BJ (cell line): Measurements from ENCODE around the gene MUSK. TPM values are rescaled to one million over a fixed set of nuclear protein-coding genes. Genes with fewer than 3 reads are reported as not detected.

Source experiments
- CTCF ChIA-PET: fragments of 350-600 bp; formaldehyde crosslinking; extraction: SDS; loops from one replicate; lab custom pipeline; 2021; ENCODE audit warnings: antibody characterized with exemption, inconsistent platforms; lab: Yijun Ruan, JAX
- POLR2A ChIA-PET: fragments of 300-600 bp; sonication (Branson Sonifier 250); formaldehyde crosslinking; extraction: SDS; loops from one replicate; lab custom pipeline; 2021; ENCODE audit warnings: antibody characterized with exemption; lab: Charles Lee
- DNase-seq: peaks from one replicate; pipeline ENCODE4 v3.0.0-alpha.2; 2011; ENCODE audit warnings: low read depth
- H3K27me3 ChIP-seq: 2 replicates; pipeline ENCODE4 v1.6.0; 2011; ENCODE audit warnings: low read length; ENCODE audit not compliant: control insufficient read depth, insufficient read depth
- H3K36me3 ChIP-seq: 2 replicates; pipeline ENCODE4 v1.5.1; 2011; ENCODE audit warnings: low read length; ENCODE audit not compliant: control insufficient read depth, insufficient read depth
- H3K4me3 ChIP-seq: 2 replicates; pipeline ENCODE4 v1.5.1; 2011; ENCODE audit warnings: low read depth, mild to moderate bottlenecking, control low read depth, low read length
- CTCF ChIP-seq: IDR thresholded peaks from 2 replicates; pipeline ENCODE4 v1.5.1; 2011; ENCODE audit warnings: low read depth, mild to moderate bottlenecking, control low read depth, inconsistent platforms, low read length, moderate library complexity; ENCODE audit not compliant: insufficient read depth
- polyA plus RNA-seq: library from polyadenylated mRNA; depleted of rRNA; stranded (reverse); fragments of >200 nt; gene quantifications from 2 replicates; pipeline ENCODE4 v1.2.3, GENCODE V29; 2011; rRNA removed
- small RNA-seq: library from RNA; depleted of rRNA; stranded (forward); fragments of <200 nt; gene quantifications from one replicate; pipeline ENCODE3, GENCODE V24; 2012; ENCODE audit warnings: low replicate concordance, low read depth; ENCODE audit not compliant: insufficient read length

The MUSK gene
- polyA plus RNA-seq, 1 experiment: 0.04 TPM

DNA sequence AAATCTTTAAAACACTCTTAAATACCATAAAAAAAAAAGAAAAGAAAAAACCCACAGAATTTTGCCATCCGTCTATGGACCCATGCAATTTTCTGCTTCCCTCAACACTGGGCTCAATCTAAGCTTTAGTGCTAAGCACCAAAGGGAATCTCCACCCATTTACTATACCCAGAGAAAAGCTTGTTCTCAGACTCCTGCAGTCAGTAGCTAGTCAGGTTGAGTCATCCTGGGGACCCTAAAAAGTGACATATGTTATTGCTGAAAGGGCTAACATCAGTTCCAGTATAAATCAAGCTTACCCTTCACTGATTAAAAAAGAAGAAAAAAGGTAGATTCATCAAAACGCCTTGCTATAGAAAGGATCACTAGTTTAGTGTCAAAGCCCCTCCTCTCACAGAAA is 177.6 kb downstream of the MUSK start:
- Histone ChIP-seq H3K36me3 (no peaks in the 10 kb centered on the region), H3K4me3 (no peak overlapping the region), H3K27me3 (no peaks in the 10 kb centered on the region)
- no peak for TF ChIP-seq CTCF
- ChIA-PET CTCF (no interaction called here), POLR2A (no interaction called here)
- no peak for DNase-seq

DNA sequence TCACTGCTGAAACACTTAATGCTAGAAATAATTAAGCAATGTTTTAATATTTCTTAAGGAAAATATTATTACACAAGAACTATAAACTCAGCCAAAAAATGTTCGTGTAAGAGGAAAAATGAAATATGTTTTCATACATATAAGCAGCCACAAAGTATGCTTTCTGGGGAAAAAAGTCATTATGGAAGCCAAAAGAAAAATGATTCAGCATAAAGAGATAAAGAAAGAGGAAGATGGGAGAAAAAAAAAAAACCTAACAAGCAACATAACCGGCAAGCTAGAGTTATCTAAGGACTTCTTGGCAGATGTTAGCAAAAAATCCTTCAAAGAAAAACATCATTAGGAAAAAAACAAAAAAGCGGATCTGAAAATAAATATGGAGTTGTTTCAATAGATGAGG is 179.1 kb downstream of the MUSK start:
- Histone ChIP-seq H3K4me3 (no peak overlapping the region), H3K36me3 (no peaks in the 10 kb centered on the region), H3K27me3 (no peaks in the 10 kb centered on the region)
- TF ChIP-seq CTCF: no peak
- ChIA-PET POLR2A (no interaction called here), CTCF (no interaction called here)
- no peak for DNase-seq

DNA sequence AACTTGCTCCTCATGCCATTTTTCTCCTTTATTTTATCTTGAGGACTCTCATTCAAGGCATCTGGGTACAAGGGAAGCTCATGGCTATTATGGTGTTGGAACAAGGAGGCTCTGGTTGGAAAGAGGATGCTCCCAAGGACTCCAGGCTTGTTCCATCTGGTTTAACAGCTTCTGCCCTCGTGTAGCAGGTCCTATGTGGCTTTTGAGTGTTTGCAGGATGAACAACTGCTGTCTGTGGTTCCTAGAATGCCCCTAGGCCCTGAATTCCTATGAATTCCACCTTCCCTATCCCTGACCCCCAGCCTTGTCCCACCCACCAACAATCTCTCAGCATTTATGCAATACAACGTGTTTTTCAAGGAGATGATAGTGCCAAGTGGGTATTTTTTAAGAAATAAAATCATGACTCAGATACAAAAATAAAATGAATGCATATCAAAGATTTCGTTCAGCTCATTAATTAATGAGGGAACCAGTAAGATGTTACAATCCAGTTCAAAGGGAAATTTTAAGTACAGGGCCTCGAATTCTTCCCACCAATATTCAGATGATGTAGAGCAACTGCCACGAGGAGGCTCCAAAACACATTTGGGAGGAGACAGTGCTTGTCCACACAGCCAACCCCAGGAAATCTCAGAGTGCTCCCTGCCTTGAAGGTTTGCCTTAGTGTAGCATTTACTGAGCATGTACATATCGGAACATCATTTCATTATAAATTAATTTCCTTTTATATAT is 182.0 kb downstream of the MUSK start:
- H3K36me3 ChIP-seq: no peaks in the 10 kb centered on the region
- ChIA-PET CTCF (no interaction called here), POLR2A (no interaction called here)
- TF ChIP-seq CTCF: no peak
- H3K4me3 ChIP-seq: no peak overlapping the region
- no peak for DNase-seq
- no peaks in the 10 kb centered on the region for H3K27me3 ChIP-seq

Small RNA genes within 50 kb of the gene (small RNA-seq; reads per million reads assigned to genes)
- not detected for gene AL513328.1

Other genes starting within 250 kb of the MUSK start
- 24.8 and 33.5 TPM in 2 replicates for gene SVEP1, start 89.0 kb upstream of the MUSK start, polyA plus RNA-seq